Brain pericyte (primary cell): ENCODE results near the gene S1PR5.

Experiments
- DNase-seq: peaks from one replicate; pipeline ENCODE4 v3.0.0-alpha.2; 2012; ENCODE audit warnings: low read depth, low spot score

S1PR5 gene

GRCh38 chr19:10471909-10472308 is 45.3 kb downstream of the S1PR5 start:
- DNase-seq: no peak

GRCh38 chr19:10468133-10468532 is 49.1 kb downstream of the S1PR5 start:
- DNase-seq: no peak

GRCh38 chr19:10467104-10467706 is 50.0 kb downstream of the S1PR5 start:
- no peak for DNase-seq

- DNase-seq: no peak
Observed at GRCh38 chr19:10464456-10464855, 52.8 kb downstream of the S1PR5 start.
